Urothelium cell line (cell line): ENCODE results near the gene C6orf15.

ENCODE experiments used
- DNase-seq: peaks from one replicate; pipeline ENCODE4 v3.0.0; 2011; ENCODE audit warnings: low spot score, mixed read lengths
- FAIRE-seq: peaks from 2 replicates; lab custom pipeline; 2011; peaks lifted over from hg19 to GRCh38; lab: Jason Lieb, UNC

The C6orf15 gene

DNA sequence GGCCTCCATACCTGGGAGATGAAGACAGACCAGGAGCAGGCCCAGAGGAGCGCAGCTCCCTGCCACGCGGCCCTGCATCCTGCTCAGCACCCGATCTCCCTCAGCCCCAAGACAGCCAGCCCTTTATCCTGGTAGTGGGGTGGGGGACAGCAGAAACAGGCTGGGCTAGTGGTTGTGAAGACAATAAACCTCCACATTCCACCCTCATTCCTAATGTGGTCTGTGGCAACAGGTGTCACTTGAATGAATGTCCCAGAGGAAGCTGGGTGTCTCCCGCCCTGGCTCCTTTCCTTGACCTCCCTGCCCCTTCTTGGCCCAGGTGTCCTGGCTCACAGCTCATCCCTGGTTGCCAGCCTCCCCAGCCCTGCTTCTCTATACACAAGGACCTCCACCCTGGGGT, at the start of gene C6orf15:
Gene C6orf15 (minus strand): TSS at position 98 of the 400 bp plus-strand sequence. CDS start 20 bp downstream, at position 78.
- peak; percentile 54 for DNase-seq
- FAIRE-seq = peak; percentile 27

GRCh38 chr6:31161216-31162126, 49.1 kb upstream of the C6orf15 start:
- FAIRE-seq = no peak
- DNase-seq = no peak

DNA sequence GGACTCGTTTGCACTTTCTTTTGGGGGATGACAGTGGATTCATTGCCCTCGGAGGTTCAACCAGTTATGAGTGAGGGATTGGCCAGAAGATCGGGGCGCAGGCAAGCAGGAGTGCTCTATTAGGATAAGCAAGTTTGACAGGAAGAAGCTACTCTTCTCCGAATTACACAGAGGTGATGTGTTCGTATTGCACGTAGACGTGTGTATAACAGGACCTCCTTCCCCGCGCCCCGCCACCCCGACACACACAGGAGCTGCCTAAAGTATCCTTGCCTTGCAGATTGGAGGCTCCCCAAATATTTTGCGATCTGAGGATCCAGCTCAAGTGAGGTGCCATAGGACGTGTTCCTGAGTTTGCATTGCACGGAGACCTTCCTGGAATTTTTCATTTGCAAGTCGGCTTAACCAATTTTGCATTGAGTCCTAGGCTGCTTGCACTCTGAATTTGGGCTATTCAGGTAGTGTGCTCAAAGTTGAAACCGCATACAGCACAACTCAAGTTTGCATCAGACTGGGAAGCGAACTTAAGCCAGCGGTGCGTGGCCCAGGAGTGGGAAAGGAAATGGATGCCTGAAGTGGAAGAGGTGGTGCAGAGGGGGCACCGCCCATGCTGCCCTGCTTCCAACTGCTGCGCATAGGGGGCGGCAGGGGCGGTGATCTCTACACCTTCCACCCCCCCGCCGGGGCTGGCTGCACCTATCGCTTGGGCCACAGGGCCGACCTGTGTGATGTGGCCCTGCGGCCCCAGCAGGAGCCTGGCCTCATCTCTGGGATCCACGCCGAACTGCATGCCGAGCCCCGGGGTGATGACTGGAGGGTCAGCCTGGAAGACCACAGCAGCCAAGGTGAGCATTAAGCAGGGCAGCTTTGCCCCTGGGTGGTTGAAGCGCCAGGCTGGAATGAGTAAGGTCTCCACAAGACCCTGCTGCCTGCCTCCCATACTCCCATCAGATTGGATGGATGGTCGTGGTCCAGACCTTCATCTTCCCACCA, 46.8 kb upstream of the C6orf15 start:
- FAIRE-seq (peak; percentile 23), DNase-seq (peak; percentile 62)

GRCh38 chr6:31158140-31158862, 45.9 kb upstream of the C6orf15 start, which contains the start of gene TCF19:
Gene TCF19, plus strand, starts transcription at chr6:31158589. Its CDS starts 881 bp downstream, at chr6:31159470.
- DNase-seq = peak; percentile 99
- peak; percentile 94 for FAIRE-seq

DNA sequence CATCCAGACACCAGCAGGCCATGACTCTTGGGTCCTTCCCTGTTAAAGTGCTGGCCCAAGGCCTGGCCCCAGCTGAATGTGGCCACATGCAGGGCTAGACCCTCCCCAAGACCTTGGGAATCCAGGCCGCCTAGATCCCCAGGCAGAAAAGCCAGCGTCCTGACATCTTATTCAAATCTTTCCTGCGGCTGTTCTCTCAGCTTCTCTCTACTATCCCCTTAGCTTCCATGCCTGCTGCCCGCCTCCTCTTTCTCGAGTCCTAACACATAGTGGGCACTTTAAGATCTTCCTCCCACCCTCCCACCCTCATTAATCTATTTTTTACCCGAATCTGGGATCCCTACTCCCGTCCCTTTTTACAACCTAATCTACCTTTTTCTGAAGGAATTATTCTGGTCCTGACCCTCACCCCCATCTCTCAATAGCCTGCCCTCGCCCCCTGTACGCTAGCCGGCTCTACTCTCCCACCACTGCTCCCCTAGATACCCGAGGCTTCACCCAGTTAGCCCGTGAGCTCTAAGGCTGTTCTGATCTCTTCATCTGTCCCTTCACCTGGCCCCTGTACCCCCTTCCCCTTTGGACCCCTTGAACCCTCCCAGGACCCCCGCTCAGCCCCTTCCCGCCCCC, 45.3 kb upstream of the C6orf15 start, which contains the start of gene CCHCR1:
Gene CCHCR1 (minus strand): TSS at position 290 of the 627 bp plus-strand sequence. CDS start 202 bp downstream, at position 88.
- DNase-seq (no peak), FAIRE-seq (no peak)

DNA sequence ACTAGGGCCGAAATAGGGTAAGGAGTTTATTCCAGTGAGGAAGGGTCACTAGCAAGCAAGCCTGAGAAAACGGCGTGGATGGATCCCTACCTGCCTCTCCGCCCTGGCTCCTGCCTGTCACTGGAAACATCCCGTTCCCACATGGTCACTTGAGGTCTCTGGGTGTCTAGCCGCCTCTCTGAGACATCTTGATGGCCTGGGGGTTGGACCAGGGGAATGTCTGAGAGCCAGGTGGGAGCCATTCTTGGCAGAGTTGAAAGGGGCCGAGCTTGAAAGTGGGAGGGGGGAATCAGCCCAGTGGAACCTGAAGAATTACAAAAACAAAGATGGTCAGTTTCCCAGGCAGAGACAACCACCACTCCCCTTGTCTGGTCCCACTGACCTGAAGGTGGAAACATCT, 44.3 kb upstream of the C6orf15 start:
- DNase-seq (no peak), FAIRE-seq (no peak)

DNA sequence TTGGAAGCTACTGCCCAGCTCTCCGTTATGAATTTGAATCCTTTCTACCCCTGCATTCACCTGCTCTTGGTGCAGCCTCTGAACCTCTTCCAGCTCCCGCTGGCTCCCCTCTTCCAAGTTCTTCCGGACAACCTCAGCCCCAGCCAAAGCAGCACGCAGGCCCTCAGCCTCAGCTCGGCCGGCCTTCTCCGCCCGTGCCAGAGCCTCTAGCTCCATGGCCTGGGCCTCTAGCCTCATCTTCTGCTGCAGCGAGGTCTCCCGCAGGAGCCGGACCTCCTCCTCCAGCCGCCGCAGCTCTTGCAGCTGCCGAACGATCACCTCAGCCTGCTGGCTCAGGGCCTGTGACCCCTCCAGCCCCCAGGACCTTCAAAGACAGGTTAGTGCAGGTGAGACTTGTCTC, 42.1 kb upstream of the C6orf15 start:
- FAIRE-seq (no peak), DNase-seq (no peak)

GRCh38 chr6:31152781-31153180, 40.4 kb upstream of the C6orf15 start:
- no peak for DNase-seq
- no peak for FAIRE-seq

DNA sequence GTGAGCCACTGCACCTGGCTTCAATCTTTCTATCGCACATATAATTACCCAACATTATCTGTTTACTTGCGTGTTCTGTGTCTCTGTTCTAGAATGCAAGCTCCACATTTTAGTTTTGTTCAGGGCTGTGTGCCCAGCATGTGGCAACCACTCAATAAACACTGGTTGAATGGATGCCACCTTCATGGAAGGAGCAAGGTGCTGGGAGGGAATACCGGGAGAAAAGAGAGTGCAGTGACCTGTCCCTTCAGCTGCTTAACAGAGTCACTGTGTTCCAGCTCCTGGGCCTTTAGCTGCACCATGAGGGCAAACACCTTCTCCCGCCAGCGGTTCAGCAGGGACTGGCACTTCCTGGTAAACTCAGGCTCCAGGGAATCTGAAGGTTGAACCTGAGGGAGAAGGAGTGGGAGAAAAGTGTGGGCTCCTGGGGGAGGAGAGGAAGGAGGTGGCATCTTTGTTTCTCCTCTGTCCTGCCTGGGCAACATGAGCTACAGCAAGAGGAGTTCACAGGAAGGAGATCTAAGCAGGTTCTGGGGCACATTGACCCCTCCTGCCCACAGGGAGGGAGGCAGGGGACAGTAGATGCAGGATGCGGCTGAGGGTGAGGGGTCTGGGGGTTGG, 37.6 kb upstream of the C6orf15 start:
- DNase-seq = no peak
- FAIRE-seq = no peak

DNA sequence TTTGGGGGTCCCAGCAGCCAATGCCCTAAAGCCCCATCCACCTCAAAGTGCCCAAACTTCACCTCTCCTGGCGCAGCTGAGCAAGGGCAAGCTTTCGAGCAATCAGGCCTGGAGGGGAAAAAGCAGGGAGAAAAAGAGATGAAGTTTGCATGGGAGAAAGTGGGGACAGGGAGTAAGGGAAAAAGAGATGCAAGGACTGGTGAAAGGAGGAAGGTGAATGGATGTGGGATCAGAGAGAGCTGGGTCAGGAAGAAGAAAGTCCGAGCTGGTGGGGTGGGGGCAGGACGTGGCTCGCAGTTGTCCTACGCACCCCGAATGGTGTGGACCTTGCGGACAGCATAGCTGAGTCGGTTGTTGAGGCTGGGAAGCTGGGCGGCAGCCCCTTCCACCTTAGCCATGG, 33.0 kb upstream of the C6orf15 start:
- DNase-seq (no peak), FAIRE-seq (no peak)

DNA sequence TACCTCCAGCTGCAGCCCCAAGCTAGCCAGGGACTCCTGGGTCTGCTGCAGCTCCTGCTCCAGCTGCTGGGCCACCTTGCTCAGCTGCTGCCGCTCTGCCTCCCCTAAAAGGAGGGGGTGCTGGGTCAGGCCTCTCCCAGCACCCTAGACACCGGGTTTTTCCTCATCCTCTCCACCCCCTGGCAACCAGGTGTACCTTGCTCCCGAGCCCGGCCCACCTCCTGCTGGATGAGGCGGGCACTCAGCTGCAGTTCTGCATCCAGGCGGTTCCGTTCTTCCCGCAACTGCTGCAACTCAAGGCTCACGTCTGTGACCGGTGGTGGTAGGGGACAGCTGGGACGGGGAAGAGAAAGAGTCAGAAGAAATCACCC, 32.6 kb upstream of the C6orf15 start:
- FAIRE-seq (no peak), DNase-seq (no peak)

DNA sequence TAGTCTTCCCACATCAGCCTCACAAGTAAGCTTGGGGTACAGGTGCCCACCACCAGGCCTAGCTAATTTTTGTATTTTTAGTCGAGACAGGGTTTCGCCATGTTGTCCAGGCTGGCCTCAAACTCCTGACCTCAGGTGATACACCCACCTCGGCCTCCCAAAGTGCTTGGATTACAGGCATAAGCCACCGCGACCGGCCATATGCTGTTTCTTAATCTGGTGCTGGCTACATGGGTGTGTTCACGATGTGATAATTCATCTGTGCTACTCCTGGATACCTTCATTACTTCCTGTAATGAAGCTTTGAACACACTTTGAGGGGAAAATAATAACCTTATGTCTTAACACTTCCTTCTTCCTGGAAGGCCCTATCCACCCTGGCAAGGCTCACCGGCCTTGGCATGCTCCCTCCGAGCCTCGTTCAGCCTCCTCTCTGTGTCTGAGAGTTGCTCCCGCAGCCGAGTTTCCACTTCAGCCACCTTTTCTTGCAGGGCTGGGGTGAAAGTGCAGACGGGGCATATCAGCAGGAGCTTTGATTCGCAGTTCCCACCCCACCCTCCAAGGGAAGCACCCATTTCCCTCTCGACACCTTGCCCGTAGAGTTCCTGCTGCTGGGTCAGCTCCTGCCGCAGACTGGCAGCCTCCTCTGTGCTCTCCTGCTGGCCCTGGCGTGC, 32.1 kb upstream of the C6orf15 start:
- no peak for FAIRE-seq
- DNase-seq = no peak

DNA sequence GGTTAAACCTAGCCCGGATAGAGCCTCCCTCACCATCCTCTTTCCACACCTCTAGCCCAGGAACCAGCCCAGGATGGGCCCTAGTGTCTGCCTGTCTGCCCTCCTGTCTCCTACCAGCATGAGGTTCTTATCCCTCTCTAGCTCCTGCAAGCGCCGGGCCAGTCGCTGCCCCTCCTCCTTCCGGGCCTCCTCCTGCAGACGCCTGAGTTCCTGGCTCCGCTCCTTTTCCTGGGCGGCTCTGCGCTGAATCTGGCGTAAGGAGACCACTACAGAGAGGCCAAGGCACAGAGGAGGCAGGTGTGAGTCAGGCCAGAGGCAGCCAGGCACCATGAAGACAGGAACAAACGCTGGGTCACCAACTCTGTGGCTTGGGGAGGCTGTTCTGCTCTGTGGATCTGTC, 30.8 kb upstream of the C6orf15 start:
- FAIRE-seq (no peak), DNase-seq (peak; percentile 42)

DNA sequence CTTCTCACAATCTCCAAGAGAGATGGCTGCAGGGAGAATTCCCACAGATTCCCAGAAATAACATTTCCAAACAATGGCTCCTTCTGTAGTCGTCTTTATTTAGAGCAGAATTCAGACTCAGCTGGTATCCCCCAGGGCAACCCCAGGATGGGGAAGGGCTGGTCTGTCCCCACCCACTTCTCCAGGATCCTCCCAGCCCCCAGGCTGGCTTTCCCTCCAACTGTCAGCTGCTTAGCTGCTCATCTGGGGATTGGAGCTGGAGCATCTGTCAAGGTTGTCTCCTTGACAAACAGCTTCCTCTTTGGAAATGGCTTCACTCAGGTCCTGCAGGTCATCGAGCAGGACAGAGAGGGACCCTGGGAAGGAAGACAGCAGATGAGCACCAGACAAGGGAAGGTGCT, 30.0 kb upstream of the C6orf15 start:
- FAIRE-seq (no peak), DNase-seq (no peak)

- no peak for DNase-seq
- FAIRE-seq = no peak
Observed at GRCh38 chr6:31140643-31141042, 28.3 kb upstream of the C6orf15 start.

DNA sequence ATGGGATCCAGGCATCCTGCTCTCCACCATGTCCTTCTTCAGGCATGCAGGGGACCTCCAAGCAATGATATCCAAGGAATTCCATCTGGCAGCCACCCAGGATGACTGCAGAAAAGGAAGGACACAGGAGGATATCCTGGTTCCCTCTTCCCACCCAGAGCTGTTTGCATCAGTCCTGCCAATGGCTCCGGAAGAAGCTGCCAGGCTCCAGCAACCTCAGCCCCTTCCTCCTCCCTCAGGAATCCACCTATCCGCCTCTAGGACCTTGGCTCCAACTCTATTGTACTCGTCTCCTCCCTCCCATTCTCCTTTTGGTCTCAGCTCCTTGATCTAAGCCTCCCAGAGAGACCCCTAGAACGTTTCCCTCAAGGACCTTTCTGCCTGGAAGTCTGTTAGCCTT, 27.2 kb upstream of the C6orf15 start:
- FAIRE-seq (no peak), DNase-seq (peak; percentile 56)

GRCh38 chr6:31138982-31139381, 26.6 kb upstream of the C6orf15 start, which contains the start of gene PSORS1C2:
Gene PSORS1C2, minus strand, starts transcription at chr6:31139066. Its CDS starts 40 bp downstream, at chr6:31139026.
- FAIRE-seq (no peak), DNase-seq (no peak)

- DNase-seq (no peak), FAIRE-seq (no peak)
Observed at GRCh38 chr6:31135710-31136109, 23.3 kb upstream of the C6orf15 start.

GRCh38 chr6:31132806-31133205, 20.4 kb upstream of the C6orf15 start:
- DNase-seq (no peak), FAIRE-seq (no peak)
